ENCODE results near the gene TACC3. TPM values are rescaled to one million over a fixed set of nuclear protein-coding genes. Genes with fewer than 3 reads are reported as not detected.

Gene TACC3
- total RNA-seq, 1 experiment from 2014 or later = 106 TPM

DNA sequence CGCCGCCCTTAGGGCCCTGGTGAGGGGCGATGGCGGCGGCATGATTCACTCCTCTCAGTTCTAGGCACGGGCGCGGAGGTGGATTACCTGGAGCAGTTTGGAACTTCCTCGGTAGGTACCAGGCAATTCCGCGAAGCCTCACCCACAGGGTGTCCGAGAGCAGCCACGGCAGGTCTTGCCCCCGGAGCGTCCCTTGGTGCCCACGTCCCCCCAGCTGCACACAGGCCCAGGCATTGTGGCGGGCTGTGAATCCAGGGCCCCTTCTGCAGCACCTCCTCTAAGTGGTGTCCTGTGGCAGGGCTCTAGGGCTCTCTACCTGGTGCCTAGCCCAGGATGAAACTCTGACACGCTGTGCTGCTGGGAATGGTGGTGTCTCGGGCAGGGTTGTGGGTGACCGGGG, 13.9 kb downstream of the TACC3 start:
- intact Hi-C loops (cut with micrococcal nuclease; ENCODE audit: unreplicated experiment) = no loop called here
- H3K27ac ChIP-seq (ENCODE audit: low read length) = no peak overlapping the region
- no peaks in the 10 kb centered on the region for H3K27me3 ChIP-seq (ENCODE audit: control insufficient read depth, insufficient read depth, low read length)
- peaks cover 9% of the 10 kb centered on the region; the same call in 1 of the 2 replicates for H3K36me3 ChIP-seq (ENCODE audit: control insufficient read depth, insufficient read depth, low read length)
- in situ Hi-C loops (cut with HindIII; ENCODE audit: low pct_unique_long_range_greater_than_20kb, low sequenced_read_pairs) = no loop called here
- ATAC-seq (no peak), DNase-seq (ENCODE audit: low read depth, low spot score) (no peak)
- no peaks in the 10 kb centered on the region for H3K9me3 ChIP-seq (ENCODE audit: control insufficient read depth, insufficient read depth, low read depth, low read length)
- H3K4me1 ChIP-seq (ENCODE audit: control insufficient read depth, insufficient read depth, low read length) = no peaks in the 10 kb centered on the region
- no TSS peak for BruUV-seq (replicated peaks)
- ChIA-PET CTCF (no interaction called here), POLR2A (no interaction called here)
- TF ChIP-seq, protein P1, sequence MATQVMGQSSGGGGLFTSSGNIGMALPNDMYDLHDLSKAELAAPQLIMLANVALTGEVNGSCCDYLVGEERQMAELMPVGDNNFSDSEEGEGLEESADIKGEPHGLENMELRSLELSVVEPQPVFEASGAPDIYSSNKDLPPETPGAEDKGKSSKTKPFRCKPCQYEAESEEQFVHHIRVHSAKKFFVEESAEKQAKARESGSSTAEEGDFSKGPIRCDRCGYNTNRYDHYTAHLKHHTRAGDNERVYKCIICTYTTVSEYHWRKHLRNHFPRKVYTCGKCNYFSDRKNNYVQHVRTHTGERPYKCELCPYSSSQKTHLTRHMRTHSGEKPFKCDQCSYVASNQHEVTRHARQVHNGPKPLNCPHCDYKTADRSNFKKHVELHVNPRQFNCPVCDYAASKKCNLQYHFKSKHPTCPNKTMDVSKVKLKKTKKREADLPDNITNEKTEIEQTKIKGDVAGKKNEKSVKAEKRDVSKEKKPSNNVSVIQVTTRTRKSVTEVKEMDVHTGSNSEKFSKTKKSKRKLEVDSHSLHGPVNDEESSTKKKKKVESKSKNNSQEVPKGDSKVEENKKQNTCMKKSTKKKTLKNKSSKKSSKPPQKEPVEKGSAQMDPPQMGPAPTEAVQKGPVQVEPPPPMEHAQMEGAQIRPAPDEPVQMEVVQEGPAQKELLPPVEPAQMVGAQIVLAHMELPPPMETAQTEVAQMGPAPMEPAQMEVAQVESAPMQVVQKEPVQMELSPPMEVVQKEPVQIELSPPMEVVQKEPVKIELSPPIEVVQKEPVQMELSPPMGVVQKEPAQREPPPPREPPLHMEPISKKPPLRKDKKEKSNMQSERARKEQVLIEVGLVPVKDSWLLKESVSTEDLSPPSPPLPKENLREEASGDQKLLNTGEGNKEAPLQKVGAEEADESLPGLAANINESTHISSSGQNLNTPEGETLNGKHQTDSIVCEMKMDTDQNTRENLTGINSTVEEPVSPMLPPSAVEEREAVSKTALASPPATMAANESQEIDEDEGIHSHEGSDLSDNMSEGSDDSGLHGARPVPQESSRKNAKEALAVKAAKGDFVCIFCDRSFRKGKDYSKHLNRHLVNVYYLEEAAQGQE (IDR thresholded peaks at IDR 0.05; ENCODE audit: insufficient read depth in 1 of 2, low read depth in 2 of 2, low read length in 1 of 2) = no peak
- no peak for TF ChIP-seq POLR2AphosphoS5 (IDR thresholded peaks at IDR 0.05; ENCODE audit: low read depth, low read length)
- TF ChIP-seq SIN3A (IDR thresholded peaks at IDR 0.05; ENCODE audit: borderline replicate concordance, insufficient read depth, low read depth, low read length) = no peak
- TF ChIP-seq, protein P2, sequence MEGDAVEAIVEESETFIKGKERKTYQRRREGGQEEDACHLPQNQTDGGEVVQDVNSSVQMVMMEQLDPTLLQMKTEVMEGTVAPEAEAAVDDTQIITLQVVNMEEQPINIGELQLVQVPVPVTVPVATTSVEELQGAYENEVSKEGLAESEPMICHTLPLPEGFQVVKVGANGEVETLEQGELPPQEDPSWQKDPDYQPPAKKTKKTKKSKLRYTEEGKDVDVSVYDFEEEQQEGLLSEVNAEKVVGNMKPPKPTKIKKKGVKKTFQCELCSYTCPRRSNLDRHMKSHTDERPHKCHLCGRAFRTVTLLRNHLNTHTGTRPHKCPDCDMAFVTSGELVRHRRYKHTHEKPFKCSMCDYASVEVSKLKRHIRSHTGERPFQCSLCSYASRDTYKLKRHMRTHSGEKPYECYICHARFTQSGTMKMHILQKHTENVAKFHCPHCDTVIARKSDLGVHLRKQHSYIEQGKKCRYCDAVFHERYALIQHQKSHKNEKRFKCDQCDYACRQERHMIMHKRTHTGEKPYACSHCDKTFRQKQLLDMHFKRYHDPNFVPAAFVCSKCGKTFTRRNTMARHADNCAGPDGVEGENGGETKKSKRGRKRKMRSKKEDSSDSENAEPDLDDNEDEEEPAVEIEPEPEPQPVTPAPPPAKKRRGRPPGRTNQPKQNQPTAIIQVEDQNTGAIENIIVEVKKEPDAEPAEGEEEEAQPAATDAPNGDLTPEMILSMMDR (IDR thresholded peaks at IDR 0.05) = no peak
- TF ChIP-seq TCF7L2 (IDR thresholded peaks at IDR 0.05; ENCODE audit: low read depth, low read length) = no peak
- no peak overlapping the region for H3K4me3 ChIP-seq (ENCODE audit: low read depth in 2 of 2, low read length in 2 of 2)

- ATAC-seq = no peak
- ChIA-PET CTCF (no interaction called here), POLR2A (no interaction called here)
- Histone ChIP-seq H3K4me1 (ENCODE audit: control insufficient read depth, insufficient read depth, low read length) (no peaks in the 10 kb centered on the region), H3K4me3 (ENCODE audit: low read depth in 2 of 2, low read length in 2 of 2) (no peak overlapping the region), H3K27ac (ENCODE audit: low read length) (no peak overlapping the region), H3K36me3 (ENCODE audit: control insufficient read depth, insufficient read depth, low read length) (peaks cover 9% of the 10 kb centered on the region; the same call in 1 of the 2 replicates), H3K27me3 (ENCODE audit: control insufficient read depth, insufficient read depth, low read length) (no peaks in the 10 kb centered on the region), H3K9me3 (ENCODE audit: control insufficient read depth, insufficient read depth, low read depth, low read length) (no peaks in the 10 kb centered on the region)
- BruUV-seq (replicated peaks) = no TSS peak
- intact Hi-C loops (cut with micrococcal nuclease; ENCODE audit: unreplicated experiment) = no loop called here
- in situ Hi-C loops (cut with HindIII; ENCODE audit: low pct_unique_long_range_greater_than_20kb, low sequenced_read_pairs) = no loop called here
- TF ChIP-seq, protein P1 (IDR thresholded peaks at IDR 0.05; ENCODE audit: insufficient read depth in 1 of 2, low read depth in 2 of 2, low read length in 1 of 2) = no peak
- TF ChIP-seq, protein P2 (IDR thresholded peaks at IDR 0.05) = no peak
- TF ChIP-seq SIN3A (IDR thresholded peaks at IDR 0.05; ENCODE audit: borderline replicate concordance, insufficient read depth, low read depth, low read length) = no peak
- no peak for TF ChIP-seq TCF7L2 (IDR thresholded peaks at IDR 0.05; ENCODE audit: low read depth, low read length)
- no peak for TF ChIP-seq POLR2AphosphoS5 (IDR thresholded peaks at IDR 0.05; ENCODE audit: low read depth, low read length)
- DNase-seq (ENCODE audit: low read depth, low spot score) = no peak
Measured at GRCh38 chr4:1736812-1737211, 15.5 kb downstream of the TACC3 start.

Measured in Panc1 (cell line).